ENCODE measurements around the gene NCBP2. TPM values are rescaled to one million over a fixed set of nuclear protein-coding genes. Genes with fewer than 3 reads are reported as not detected.
A peak's percentile ranks its signal among the peaks of the same experiment; 100 is the strongest.

The NCBP2 gene
- total RNA-seq, 1 donor, result 43.1 TPM

- Histone ChIP-seq H2AFZ (ENCODE audit: low read length) (peak overlapping the region; percentile 54), H3K4me2 (ENCODE audit: insufficient read depth, low read length) (no peak overlapping the region), H3K27me3 (ENCODE audit: insufficient read depth, low read length) (peaks cover 7% of the 10 kb centered on the region), H3K4me3 (ENCODE audit: insufficient read depth, low read length) (no peak overlapping the region), H3K27ac (ENCODE audit: low read depth, low read length) (no peak overlapping the region), H3K79me2 (ENCODE audit: insufficient read depth, low read length) (no peaks in the 10 kb centered on the region), H4K20me1 (ENCODE audit: insufficient read depth, low read length) (no peaks in the 10 kb centered on the region), H3K36me3 (ENCODE audit: insufficient read depth, low read length) (no peaks in the 10 kb centered on the region), H3K4me1 (ENCODE audit: insufficient read depth, low read length) (peaks cover 10% of the 10 kb centered on the region), H3K9me3 (ENCODE audit: low read depth, low read length) (no peaks in the 10 kb centered on the region)
- no peak for TF ChIP-seq CTCF (IDR thresholded peaks at IDR 0.05; ENCODE audit: extremely low read depth, low read depth, low read length)
- DNase-seq (ENCODE audit: insufficient read length, low spot score, missing footprints), result peak; percentile 89
These were observed 37.2 kb upstream of the NCBP2 start for GRCh38 chr3:196979545-196979944.

- Histone ChIP-seq H3K4me1 (ENCODE audit: insufficient read depth, low read length) (peaks cover 10% of the 10 kb centered on the region), H2AFZ (ENCODE audit: low read length) (no peak overlapping the region), H3K27ac (ENCODE audit: low read depth, low read length) (no peak overlapping the region), H4K20me1 (ENCODE audit: insufficient read depth, low read length) (no peaks in the 10 kb centered on the region), H3K9me3 (ENCODE audit: low read depth, low read length) (no peaks in the 10 kb centered on the region), H3K4me3 (ENCODE audit: insufficient read depth, low read length) (no peak overlapping the region), H3K79me2 (ENCODE audit: insufficient read depth, low read length) (no peaks in the 10 kb centered on the region), H3K4me2 (ENCODE audit: insufficient read depth, low read length) (no peak overlapping the region), H3K36me3 (ENCODE audit: insufficient read depth, low read length) (no peaks in the 10 kb centered on the region), H3K27me3 (ENCODE audit: insufficient read depth, low read length) (no peaks in the 10 kb centered on the region)
- DNase-seq (ENCODE audit: insufficient read length, low spot score, missing footprints), result no peak
- no peak for TF ChIP-seq CTCF (IDR thresholded peaks at IDR 0.05; ENCODE audit: extremely low read depth, low read depth, low read length)
These were observed 34.6 kb upstream of the NCBP2 start for GRCh38 chr3:196976941-196977340.

- peaks cover 14% of the 10 kb centered on the region for H3K4me1 ChIP-seq (ENCODE audit: insufficient read depth, low read length)
- no peak overlapping the region for H3K4me3 ChIP-seq (ENCODE audit: insufficient read depth, low read length)
- no peaks in the 10 kb centered on the region for H3K36me3 ChIP-seq (ENCODE audit: insufficient read depth, low read length)
- no peak overlapping the region for H3K4me2 ChIP-seq (ENCODE audit: insufficient read depth, low read length)
- H2AFZ ChIP-seq (ENCODE audit: low read length), result no peak overlapping the region
- DNase-seq (ENCODE audit: insufficient read length, low spot score, missing footprints), result no peak
- no peak for TF ChIP-seq CTCF (IDR thresholded peaks at IDR 0.05; ENCODE audit: extremely low read depth, low read depth, low read length)
- H3K27ac ChIP-seq (ENCODE audit: low read depth, low read length), result no peak overlapping the region
- no peaks in the 10 kb centered on the region for H4K20me1 ChIP-seq (ENCODE audit: insufficient read depth, low read length)
- no peaks in the 10 kb centered on the region for H3K9me3 ChIP-seq (ENCODE audit: low read depth, low read length)
- H3K79me2 ChIP-seq (ENCODE audit: insufficient read depth, low read length), result no peaks in the 10 kb centered on the region
- no peaks in the 10 kb centered on the region for H3K27me3 ChIP-seq (ENCODE audit: insufficient read depth, low read length)
These were observed 33.0 kb upstream of the NCBP2 start for GRCh38 chr3:196975349-196975748.

DNA sequence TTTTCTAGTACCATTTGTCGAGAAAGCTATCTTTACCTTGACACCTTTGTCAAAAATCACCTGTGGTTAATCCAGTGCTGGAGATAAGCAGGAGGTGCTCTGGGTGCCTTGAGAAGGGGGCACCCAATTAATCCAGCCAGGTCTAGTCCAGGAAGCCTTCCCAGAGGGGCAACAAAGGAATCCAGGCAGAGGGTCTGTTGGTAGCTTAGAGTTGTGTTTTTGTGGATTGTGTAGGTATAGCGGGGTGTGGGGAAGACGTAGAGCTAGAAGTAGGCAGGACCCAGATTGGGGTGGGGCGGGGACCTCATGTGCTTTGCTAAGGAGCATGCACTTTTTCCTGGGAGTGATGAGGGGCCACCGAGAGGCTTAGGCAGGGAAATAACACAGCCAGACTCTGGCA is 32.3 kb upstream of the NCBP2 start:
- H3K4me3 ChIP-seq (ENCODE audit: insufficient read depth, low read length), result no peak overlapping the region
- no peaks in the 10 kb centered on the region for H3K79me2 ChIP-seq (ENCODE audit: insufficient read depth, low read length)
- H3K9me3 ChIP-seq (ENCODE audit: low read depth, low read length), result no peaks in the 10 kb centered on the region
- no peak overlapping the region for H3K27ac ChIP-seq (ENCODE audit: low read depth, low read length)
- no peak overlapping the region for H3K4me2 ChIP-seq (ENCODE audit: insufficient read depth, low read length)
- H2AFZ ChIP-seq (ENCODE audit: low read length), result no peak overlapping the region
- no peak for DNase-seq (ENCODE audit: insufficient read length, low spot score, missing footprints)
- no peaks in the 10 kb centered on the region for H3K27me3 ChIP-seq (ENCODE audit: insufficient read depth, low read length)
- H4K20me1 ChIP-seq (ENCODE audit: insufficient read depth, low read length), result no peaks in the 10 kb centered on the region
- no peak for TF ChIP-seq CTCF (IDR thresholded peaks at IDR 0.05; ENCODE audit: extremely low read depth, low read depth, low read length)
- peaks cover 12% of the 10 kb centered on the region for H3K4me1 ChIP-seq (ENCODE audit: insufficient read depth, low read length)
- H3K36me3 ChIP-seq (ENCODE audit: insufficient read depth, low read length), result no peaks in the 10 kb centered on the region

Measured in osteoblast (primary cell).